ENCODE results near the gene OSBPL3.

- TF ChIP-seq POLR2A (IDR thresholded peaks at IDR 0.05) (peak in 1 of 4 donors; percentile 12), CTCF (IDR thresholded peaks at IDR 0.05) (no peak)
Observed at GRCh38 chr7:24834128-24834798, 145.7 kb downstream of the OSBPL3 start.

All from esophagus squamous epithelium (tissue), 4 donors.